Amniotic epithelial cell (primary cell): Measurements from ENCODE around the gene CDC42.

ENCODE experiments used
- DNase-seq: peaks from one replicate; pipeline ENCODE4 v3.0.0-alpha.2; 2010; ENCODE audit warnings: low read depth

CDC42 gene

GRCh38 chr1:22108339-22109105 is 56.0 kb downstream of the CDC42 start:
- DNase-seq: no peak

- no peak for DNase-seq
Observed at GRCh38 chr1:22110016-22110415, 57.5 kb downstream of the CDC42 start.

GRCh38 chr1:22111115-22111514 is 58.6 kb downstream of the CDC42 start:
- DNase-seq: no peak

GRCh38 chr1:22111620-22112019 is 59.1 kb downstream of the CDC42 start:
- peak; percentile 81 for DNase-seq

- DNase-seq: no peak
Observed at GRCh38 chr1:22112554-22112953, 60.0 kb downstream of the CDC42 start.

GRCh38 chr1:22114083-22115012 is 61.8 kb downstream of the CDC42 start:
- peak; percentile 85 for DNase-seq

- DNase-seq: no peak
Observed at GRCh38 chr1:22115286-22115685, 62.8 kb downstream of the CDC42 start.

- no peak for DNase-seq
Observed at GRCh38 chr1:22117238-22117637, 64.7 kb downstream of the CDC42 start.

- DNase-seq: no peak
Observed at GRCh38 chr1:22117851-22118250, 65.3 kb downstream of the CDC42 start.

- DNase-seq: no peak
Observed at GRCh38 chr1:22118291-22118992, 65.9 kb downstream of the CDC42 start.

- DNase-seq: no peak
Observed at GRCh38 chr1:22119626-22120468, 67.3 kb downstream of the CDC42 start.

GRCh38 chr1:22120469-22120790 is 67.9 kb downstream of the CDC42 start:
- no peak for DNase-seq

GRCh38 chr1:22121421-22121911 is 69.0 kb downstream of the CDC42 start:
- peak; percentile 34 for DNase-seq

- no peak for DNase-seq
Observed at GRCh38 chr1:22122273-22123070, 70.0 kb downstream of the CDC42 start.

GRCh38 chr1:22123071-22123390 is 70.5 kb downstream of the CDC42 start:
- DNase-seq: no peak

GRCh38 chr1:22123901-22124404 is 71.4 kb downstream of the CDC42 start:
- DNase-seq: no peak

- DNase-seq: no peak
Observed at GRCh38 chr1:22124592-22125229, 72.2 kb downstream of the CDC42 start.

- no peak for DNase-seq
Observed at GRCh38 chr1:22126531-22126930, 74.0 kb downstream of the CDC42 start.

- DNase-seq: no peak
Observed at GRCh38 chr1:22127248-22127647, 74.7 kb downstream of the CDC42 start.

GRCh38 chr1:22127731-22128130 is 75.2 kb downstream of the CDC42 start:
- no peak for DNase-seq
